GM04504 (cell line): ENCODE data around the gene METAP1D.
A peak's percentile ranks its signal among the peaks of the same experiment; 100 is the strongest.

Experiments
- DNase-seq: peaks from one replicate; pipeline ENCODE4 v3.0.0-alpha.2; 2012; ENCODE audit warnings: low read depth

Gene METAP1D

DNA sequence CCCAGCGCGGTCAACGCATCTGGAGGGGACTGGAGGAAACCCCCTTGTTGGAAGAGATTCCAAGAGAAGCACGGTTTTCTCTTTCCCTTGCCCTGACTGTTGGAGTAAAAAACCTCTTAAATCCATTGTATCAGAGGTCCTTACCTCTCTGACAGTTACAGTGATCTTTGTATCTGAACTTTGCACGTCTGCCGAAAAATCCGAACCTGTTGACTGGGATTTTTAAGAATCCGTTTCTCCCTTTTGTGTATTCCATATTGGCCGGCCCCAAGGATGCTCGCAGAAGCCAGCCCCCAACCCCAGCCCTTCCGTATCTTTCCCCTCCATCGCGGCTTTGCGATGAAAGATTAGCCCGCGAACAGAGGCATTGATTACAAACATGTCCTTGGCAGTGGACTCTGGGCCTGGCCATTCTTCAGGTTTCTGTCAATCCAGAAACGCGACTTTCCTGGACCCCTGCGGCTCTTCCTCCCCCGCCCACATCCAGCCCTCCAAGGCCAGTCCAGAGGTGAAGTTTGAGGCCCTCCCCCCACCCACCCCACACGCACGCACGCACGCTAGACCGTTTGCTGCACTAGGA is 81.0 kb downstream of the METAP1D start:
- no peak for DNase-seq

DNA sequence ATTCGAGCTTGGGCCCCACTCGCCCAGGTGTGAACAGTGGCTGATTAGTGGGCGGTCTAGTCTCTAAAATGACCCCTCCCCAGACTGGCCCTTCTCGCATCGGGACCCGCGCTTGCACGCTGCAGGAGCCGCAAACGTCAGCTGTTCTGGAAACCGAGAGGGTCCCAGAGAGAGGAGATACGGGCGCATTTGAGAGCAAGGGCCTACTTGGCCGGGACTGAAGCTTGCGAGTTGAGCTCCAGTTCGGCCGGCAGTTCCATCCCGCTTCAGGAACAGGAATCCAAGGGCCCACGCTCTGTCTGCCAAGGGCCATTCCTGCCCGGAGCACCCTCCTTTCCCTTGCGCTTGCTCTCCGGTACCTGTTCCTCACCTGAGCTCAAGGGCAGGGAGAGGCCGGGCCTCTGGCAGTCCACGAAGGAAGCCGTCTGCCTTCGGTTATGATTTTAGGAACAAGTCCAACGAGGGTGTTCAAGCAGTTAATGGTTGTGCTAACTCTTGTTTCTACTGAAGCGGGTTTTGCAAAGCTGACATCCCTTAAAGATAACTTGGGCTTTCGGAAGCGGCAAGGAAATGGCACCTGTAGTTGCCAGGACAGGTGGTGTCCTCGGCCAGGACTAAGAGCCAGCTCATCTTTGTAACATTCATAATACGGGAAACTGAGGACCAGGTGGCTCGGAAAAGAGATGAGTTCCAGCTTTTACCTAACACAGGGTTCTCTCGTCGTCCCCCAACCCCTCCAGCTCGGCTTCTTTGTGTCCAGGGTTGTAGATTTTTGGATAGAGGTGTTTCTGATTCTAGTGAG is 81.7 kb downstream of the METAP1D start:
- no peak for DNase-seq

DNA sequence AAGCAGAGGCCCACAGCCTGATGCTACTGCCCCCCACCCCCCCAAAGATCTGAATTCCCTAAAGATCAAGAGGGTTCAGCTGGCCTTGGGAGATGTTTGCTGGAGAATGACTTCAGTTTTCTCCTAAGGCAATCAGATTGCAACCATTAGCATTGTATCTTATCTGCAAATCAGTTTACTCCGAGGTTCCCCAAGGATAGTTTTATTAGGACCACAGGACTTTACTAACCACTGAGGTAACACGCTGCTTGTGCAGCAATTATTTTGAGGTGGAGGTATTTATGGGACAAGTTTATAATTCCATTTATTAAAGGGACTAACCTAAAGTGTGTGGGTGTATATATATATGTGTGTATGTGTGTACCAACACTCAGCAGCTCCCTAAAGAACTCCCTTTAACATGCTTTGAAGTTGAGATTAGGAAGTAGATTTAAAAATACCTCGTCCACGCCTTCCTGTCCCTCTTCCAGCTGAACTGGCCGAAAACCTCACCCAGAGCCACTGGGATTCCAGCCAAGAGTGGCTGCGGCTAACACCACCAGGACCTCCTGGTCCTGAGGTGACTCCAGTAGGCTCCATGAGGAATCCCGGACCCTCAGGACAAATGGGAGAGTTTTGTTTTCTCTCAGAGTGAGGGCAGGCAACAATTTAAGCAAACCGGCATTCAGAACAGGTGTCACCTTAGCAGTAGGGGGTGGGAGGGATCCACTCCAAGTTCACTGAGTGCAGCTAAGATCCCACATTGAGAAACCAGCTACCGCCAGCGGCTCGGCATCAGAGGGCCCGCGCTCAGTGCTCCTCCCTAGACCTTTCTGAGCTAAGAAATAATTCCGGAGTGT is 82.6 kb downstream of the METAP1D start:
- DNase-seq = no peak

DNA sequence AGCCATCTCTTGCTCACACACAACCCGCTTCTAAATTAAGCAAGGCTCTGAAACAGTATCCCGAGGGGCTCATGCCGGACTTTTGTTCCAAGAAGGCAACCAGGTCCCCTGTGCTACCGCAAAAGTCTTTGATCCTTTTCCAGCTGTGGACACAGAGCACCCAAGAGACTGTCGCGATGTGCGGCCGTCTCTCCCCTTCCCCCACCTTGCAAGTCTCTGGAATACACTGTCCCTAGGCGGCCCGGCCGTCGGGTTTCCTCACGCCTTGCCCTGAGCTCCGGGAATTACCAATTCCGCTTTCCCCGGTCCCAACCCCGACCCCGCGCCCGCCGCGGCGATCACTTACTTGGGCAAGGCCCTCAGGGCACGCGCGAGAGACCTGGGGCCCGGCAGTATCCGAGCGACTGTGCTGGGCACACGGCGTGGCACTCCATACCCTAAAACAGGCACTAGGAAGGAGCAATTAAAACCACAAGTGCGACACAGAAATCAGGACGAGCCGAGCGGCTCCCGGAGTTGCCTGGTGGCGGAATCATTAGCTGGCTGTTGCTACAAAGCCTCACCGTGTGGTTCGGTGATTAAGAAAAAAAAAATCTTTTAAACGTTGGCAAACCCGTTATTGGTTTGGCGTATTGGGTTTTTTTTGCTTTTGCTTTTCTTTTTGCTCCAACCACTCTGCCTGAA is 83.3 kb downstream of the METAP1D start:
- DNase-seq = no peak

DNA sequence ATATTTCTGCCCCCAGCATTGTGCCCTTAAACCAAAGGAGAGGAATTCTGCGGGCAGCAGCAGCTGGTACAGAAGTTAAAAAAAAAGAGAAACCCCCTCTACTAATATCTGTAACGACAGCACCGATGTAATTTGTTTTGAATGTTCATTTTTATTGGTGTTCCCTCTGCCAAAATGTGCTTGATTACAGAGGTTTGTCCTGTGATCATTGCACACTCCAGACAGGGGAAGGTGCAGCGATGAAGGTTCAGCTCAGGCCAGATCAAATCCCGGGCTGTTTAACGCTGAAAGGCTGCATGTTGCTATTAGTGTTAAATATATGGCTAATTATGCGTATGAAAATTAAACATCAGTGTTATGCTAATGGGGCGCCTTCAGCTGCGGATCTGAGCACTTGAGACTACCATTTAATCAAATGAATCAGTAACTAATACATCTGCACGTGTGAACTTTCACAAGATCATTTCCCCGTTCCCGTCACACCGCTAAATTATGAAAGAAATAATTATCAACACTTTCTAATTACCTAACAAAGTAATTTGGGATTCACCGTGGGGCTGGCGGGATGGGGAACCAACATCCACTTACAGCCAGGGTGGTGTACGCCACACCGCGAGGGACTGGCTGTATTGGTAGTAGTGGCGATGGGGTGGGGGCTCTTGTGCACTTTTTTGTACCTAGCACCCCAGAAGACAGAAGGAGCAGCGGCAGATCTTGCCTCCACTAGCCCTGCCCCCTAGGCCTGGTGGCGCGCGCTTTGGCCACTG is 84.1 kb downstream of the METAP1D start:
- DNase-seq = no peak

DNA sequence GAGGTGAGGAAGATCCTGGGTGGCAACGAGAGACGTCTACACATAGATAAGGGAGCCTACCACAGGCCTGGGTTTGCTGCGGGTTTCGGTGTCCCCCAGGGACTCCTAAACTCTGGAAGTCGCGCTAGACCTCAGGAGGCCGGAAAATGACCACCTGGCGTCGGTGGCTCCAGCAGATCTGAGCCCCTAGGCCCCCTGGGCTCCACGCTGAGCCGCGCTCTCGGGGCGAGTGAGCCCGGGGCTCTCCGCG is 84.6 kb downstream of the METAP1D start:
- no peak for DNase-seq

DNA sequence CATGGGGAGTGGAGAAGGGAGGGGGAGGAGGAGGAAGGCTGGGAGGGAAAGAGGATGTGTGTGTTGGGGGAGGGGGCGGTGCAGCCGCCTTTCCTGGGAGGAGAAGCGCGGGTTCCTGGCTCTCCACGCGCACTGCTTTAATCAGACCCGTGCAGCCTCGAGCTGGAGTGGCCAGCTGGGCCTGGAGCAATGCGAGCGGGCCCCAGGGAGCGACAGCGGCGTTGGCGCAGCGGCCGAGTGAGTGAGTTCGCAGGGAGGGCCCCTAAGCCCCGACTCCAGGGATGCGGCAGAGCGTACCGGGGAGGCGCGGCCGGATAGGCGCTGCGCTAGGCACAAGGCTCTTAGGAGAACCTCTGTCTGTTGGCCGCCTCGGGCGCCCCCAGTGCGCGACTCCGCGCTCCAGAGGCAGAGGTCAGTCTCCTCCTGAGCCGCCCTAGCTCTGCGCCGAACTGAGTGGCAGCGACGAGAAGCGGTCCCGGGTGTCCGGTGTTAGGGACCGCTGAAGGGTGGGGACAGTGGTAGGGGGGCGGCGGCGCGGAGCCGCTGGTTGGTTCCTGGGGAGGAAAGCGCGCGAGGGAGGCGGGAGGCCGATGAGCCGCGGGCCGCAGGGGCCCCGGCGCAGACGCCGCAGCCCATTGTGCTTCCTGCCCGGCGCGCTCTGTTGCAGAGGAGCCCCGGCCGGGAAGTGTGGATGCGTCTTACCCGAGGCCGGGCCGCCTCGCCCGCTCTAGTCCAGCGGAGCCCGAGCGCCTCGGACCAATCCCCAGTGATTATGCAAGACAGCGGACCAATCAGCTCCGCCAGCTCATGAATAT is 85.1 kb downstream of the METAP1D start:
- peak; percentile 96 for DNase-seq

DNA sequence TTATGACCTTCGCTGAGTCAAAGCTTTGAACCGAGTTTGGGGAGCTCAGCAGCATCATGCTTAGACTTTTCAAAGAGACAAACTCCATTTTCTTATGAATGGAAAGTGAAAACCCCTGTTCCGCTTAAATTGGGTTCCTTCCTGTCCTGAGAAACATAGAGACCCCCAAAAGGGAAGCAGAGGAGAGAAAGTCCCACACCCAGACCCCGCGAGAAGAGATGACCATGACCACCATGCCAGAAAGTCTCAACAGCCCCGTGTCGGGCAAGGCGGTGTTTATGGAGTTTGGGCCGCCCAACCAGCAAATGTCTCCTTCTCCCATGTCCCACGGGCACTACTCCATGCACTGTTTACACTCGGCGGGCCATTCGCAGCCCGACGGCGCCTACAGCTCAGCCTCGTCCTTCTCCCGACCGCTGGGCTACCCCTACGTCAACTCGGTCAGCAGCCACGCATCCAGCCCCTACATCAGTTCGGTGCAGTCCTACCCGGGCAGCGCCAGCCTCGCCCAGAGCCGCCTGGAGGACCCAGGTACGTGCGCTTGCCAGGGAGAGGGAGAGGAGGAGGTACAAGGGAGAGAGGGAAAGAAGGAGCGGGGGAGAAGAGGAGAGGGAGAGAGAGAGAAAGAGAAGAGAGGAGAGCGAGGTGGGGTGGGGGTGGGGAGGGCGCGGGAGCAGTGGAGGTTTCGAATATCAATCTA is 85.9 kb downstream of the METAP1D start, which contains the start of gene DLX1:
TSS of gene DLX1 (plus strand) at position 48 of the 700 bp plus-strand sequence. CDS start at position 219, 171 bp downstream.
- DNase-seq = no peak

DNA sequence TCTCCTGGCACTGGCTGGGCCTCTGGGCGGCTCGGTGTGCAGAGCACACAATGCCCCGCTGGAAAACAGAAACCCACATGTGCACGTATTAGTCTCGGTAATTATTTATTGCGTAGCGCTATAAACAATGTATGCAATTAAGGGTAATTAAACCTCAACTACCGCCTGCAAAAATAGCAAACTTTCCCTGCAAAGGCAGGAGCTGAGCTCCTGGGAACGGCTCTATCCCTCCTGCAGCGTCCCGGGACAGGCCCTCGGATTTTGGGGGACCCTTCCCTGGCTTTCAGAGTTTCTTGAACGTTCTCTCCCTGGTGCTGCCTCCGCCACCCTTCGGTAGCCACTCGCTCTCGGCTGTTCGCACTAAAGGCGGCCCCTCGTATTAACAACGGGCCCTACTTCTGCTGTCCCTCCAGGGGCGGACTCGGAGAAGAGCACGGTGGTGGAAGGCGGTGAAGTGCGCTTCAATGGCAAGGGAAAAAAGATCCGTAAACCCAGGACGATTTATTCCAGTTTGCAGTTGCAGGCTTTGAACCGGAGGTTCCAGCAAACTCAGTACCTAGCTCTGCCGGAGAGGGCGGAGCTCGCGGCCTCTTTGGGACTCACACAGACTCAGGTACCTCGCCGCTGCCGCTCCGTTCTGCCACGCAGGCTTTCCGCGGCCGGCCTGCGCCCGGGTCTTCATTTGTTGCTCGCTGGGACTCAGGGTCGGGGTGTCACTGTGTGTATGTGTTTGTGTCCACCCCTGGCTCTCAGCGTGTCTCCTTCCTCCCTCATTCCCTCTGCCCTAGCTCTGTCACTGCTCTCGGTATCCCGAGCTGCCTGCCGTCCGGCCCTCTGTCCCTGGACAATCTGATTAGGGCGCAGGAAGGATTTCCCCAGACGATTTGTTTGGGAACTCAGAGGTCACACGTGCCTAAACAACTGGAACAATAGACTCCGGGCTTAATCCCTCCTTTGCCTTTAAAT is 86.8 kb downstream of the METAP1D start:
- DNase-seq = no peak

DNA sequence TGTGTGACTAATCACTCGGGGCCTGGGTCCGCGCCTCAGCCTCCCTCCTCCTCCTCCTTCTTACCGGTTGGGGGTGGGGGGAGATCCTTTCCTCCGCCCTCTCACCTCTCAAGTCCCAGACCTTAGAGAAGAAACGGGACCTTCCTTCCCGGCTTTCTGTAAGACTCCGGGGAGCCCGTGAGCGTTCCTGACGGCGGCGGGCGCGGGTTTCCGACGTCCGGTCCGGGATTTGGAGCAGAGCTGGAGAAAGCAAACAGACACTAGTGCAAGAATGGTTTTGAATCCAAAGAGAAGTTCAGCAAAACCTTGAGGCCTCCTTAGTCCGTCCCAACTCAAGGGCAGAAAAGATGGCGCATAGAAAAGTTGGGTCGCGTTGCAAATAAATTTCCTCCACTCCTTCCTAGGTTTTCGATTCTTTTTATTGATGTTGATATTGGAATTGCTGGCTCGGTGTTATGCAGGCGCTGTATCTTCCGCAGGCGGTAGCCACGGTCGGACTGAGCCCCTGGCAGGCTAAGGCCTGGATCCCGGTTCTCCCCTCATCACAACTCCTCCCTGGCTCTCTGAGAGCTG is 87.5 kb downstream of the METAP1D start:
- no peak for DNase-seq

DNA sequence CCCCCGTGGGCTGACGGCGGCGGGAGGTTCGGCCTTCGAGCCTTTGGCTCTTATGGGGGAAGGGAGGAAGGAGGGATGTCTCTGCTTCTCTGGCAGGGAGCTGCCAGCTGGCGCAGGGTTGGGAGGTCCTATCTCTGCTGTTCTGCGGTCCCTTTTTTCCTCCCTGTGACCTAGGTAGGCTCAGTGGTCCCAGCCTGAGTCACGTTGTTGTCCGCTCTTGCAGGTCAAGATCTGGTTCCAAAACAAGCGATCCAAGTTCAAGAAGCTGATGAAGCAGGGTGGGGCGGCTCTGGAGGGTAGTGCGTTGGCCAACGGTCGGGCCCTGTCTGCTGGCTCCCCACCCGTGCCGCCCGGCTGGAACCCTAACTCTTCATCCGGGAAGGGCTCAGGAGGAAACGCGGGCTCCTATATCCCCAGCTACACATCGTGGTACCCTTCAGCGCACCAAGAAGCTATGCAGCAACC is 88.1 kb downstream of the METAP1D start:
- no peak for DNase-seq

DNA sequence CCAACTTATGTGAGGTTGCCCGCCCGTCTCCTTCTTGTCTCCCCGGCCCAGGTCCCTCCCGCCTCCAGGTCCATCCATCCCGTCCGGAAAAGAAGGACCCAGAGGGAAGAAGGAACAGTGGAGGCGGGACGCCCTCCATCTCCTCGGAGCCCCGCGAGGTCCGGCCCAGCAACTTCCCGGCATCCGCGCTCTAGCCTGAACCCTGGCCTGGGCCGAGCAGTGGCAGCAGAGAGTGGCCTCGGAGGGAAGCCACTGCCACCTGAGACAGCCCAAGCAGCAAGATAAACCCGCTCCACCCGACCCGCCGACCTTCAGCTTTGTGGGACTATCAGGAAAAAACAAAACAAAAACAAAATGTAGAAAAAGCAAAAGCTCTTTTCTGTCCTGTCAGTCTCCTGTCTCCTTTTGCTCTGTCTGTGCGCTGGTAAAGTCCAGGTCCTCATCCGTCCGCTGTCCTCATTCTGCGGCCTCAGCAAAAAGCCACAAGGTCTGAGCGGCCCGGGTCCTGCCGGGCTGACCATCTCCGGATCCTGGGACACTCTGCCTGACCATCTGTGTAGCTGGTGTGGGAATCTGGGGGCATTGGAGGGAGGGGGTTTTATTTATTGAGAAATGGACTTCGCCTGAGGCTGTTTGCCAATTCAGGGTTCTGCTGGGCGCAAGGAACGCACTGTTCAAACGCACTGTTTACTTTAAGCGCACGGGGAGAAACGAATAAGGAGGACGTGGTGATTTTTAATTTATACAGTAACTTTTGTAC is 88.7 kb downstream of the METAP1D start:
- no peak for DNase-seq

DNA sequence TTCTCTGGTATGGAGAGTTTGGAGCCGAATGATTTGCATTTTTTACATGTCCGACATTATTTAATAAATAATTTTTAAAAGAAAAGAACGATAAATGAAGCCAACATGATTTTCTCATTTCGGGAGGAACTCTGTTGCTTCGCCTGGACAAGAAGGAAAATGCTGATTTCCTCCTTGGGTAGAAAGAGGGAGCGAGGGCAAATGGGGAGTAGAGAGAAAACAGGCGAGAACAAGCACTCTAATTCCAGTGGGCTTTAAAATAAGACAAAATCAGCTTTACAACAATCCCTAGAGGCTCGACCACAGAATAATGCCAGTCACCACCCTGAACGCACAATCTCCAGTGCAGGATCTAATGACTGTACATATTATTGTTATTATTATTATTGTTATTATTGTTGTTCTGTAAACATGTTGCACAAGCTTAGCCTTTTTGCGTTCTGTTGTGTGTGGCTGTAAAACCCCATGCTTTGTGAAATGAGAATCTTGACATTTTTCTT is 89.3 kb downstream of the METAP1D start:
- no peak for DNase-seq

DNA sequence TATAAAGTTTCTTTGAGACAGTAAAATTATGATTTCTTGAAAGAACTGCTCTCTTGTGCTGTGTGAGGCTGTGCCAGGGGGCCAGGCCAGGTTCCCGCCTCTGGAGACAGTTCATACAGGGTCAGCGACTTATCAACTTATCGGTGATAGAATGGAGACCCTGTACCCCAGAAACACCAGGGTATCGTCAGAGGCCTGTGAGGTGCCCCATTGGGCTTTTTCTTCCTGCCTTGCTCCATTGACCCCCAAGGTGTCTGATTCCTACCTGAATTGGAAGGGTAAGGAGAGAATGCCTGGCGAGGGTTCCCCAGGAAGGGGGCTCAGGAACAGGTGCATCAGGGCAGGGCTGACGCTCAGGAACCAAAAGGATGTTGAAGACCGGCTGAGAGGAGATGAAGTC is 89.9 kb downstream of the METAP1D start:
- DNase-seq = no peak

DNA sequence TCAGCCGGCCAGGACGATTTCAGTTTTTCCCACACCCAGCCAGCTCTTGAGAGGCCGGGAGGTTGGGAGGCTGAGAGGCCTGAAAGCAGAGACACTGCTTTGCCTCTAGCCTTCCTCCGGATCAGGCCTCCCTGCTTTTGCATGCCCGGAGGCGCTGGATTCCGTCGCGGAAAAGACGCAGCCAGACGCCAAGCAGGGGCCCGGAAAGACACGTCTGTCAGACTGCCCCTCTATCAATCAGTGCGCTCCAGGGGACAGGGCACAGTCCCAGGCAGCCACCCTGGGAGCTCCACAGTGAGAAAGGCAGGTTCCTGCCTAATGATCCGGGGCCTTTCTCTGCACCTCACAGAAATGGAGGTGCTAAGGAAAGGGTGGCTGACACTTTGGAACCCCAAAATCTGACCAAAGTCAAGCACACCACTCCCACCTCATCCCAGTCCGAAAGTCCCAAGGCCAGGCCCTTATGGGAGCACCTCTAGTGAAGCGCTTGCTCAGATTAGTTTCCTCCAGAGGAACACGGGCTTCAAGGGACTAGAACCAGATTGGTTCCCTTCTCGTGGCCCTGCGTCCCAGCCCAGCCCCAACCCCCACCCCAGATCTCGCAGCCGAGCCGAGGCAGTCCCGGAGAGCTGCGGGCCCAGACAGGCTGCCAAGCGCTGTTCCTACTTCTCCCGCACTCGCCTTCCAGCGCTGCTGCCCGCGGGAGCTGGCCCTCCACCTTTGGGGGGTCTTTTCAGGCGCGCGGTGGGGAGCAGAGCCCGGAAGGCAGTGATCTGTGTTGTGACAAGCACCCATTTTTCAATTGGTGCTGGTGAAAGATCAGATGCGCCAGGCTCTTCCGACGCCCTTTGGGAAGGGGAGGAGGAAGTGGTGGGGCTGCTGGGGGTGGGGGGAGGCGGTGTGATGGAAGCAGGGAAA is 90.5 kb downstream of the METAP1D start:
- DNase-seq = no peak

DNA sequence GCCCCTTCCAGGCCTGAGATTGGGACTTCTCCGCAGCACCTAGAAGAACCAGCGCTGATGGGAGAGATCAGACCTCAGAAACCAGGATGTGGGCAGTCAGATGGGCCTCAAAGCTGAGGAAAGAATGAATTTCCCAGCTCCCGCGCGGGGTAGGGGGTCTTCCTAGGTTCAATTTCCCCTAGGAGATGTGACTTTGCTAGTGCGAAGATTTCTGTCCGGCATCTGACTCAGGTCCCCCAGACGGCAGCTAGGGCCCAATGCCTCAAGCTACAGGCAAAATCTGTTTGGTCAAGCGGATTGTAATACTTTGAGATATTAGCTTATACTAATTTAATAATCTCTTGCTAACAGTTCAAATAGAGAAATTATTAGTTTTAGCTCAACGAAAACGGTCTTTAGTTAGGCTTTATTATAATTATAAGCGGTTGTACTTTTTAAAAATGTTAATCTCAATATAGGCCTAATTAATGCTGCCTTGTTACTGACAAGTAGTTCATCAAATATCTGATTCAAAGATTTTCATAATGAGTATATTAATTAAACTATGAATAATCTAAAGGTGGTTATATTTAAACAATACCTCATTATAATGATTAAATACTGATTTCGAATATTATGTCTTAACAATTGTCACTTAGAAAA is 91.4 kb downstream of the METAP1D start:
- no peak for DNase-seq
